Measurements from ENCODE around the gene C5orf47.

- TF ChIP-seq CTCF (IDR thresholded peaks at IDR 0.05) (no peak), POLR2A (IDR thresholded peaks at IDR 0.05) (no peak)
Observed at GRCh38 chr5:173950829-173951228, 38.1 kb upstream of the C5orf47 start.
